GM12873 (cell line): ENCODE data around the gene GAP43.
A peak's percentile ranks its signal among the peaks of the same experiment; 100 is the strongest.

Experiments used
- TF ChIP-seq, protein P1 (sequence below): IDR thresholded peaks from 2 replicates; pipeline ENCODE4 v1.5.1; 2012; ENCODE audit warnings: low read depth, mild to moderate bottlenecking, moderate library complexity, low read length, control low read depth; ENCODE audit not compliant: insufficient read depth; ENCODE audit errors: missing control alignments

Gene GAP43

DNA sequence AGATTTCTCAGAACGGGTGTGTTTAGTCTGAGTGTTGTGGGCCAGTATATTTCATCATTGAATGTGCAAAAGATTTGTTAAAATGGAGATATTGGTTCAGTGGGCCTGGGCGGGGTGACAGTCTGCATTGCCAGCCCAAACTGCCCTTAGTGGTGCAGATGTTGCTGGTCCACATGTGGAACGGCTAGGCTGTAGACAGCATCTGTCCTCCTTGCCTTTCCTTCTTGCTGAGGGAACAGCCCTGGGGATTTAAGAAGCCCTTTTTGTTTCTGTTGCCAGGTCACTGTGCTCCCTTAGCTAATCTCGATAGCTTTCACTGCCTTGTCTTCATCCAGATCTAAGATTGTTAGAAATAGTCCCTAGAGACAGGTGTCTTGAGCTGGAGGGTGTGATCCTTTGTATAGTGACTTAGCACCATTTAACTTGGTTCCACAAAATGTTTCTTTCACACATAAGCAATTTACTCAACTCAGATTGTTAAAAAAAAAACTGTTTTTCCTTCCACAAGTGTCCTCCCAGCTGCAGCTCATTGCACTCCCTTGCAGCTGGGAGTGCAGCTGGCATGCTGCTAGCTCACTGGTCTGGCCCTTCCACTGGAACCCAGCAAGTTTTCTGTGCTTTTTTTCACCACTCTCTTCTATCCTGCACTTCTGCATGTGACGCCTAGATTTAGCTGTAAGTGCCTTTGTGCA is 37.5 kb downstream of the GAP43 start:
- TF ChIP-seq, protein P1, sequence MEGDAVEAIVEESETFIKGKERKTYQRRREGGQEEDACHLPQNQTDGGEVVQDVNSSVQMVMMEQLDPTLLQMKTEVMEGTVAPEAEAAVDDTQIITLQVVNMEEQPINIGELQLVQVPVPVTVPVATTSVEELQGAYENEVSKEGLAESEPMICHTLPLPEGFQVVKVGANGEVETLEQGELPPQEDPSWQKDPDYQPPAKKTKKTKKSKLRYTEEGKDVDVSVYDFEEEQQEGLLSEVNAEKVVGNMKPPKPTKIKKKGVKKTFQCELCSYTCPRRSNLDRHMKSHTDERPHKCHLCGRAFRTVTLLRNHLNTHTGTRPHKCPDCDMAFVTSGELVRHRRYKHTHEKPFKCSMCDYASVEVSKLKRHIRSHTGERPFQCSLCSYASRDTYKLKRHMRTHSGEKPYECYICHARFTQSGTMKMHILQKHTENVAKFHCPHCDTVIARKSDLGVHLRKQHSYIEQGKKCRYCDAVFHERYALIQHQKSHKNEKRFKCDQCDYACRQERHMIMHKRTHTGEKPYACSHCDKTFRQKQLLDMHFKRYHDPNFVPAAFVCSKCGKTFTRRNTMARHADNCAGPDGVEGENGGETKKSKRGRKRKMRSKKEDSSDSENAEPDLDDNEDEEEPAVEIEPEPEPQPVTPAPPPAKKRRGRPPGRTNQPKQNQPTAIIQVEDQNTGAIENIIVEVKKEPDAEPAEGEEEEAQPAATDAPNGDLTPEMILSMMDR, result no peak

DNA sequence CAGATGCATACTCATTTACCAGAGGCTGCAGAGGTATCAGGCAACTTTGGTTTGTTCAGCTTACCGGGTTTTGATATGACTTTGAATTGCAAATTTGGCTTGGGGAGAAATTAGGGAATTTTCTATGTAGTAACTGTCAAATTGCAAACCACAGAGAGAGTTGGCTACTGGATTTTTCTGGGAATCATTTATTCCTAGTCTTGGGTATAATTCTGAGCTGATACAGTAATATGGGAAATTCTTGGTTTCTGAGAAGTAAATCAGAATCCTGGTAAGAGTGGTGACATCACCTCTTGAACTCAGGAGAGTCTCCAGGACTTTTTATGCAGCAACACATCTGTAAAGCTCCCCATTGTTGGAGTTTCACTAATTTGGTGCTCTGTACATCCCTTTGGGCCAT is 39.0 kb downstream of the GAP43 start:
- TF ChIP-seq, protein P1, result no peak

DNA sequence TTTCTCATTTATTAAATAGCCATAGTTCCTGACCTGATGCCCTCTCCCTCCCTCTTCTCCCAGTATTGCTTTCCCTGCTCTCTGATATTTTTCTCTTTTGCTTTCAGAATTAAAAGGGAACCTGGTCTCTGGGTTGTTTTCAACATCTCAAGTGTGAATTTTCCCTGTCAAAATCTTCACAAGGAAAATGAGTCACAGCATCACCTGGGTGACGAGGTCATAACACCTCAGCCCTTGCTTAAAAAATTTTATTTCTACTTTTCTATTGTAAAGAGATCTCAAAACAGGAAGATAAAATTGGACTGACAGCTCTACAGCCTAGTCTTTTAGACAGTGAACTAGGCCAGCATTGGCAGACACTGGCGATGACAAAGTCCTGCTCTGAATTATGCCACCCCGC is 40.1 kb downstream of the GAP43 start:
- TF ChIP-seq, protein P1, result no peak

DNA sequence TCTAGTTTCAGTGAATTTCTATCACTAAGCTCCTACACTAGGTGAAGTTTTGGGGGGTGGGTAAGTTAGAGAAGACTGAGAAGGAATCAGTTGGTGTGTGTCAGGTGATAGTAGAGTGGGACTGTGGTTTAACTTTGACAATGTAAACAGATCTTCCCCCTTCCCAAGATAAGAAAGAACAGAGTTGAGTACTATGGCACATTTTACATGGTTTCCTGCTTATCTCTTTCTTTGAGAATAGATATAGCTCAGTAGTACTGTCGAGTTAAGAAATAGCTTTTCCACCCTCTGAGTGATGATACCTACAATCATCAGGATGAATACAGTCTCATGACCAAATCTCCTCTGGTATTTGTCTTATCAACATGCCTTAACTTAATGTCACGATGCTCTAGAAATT is 42.8 kb downstream of the GAP43 start:
- TF ChIP-seq, protein P1, result no peak

DNA sequence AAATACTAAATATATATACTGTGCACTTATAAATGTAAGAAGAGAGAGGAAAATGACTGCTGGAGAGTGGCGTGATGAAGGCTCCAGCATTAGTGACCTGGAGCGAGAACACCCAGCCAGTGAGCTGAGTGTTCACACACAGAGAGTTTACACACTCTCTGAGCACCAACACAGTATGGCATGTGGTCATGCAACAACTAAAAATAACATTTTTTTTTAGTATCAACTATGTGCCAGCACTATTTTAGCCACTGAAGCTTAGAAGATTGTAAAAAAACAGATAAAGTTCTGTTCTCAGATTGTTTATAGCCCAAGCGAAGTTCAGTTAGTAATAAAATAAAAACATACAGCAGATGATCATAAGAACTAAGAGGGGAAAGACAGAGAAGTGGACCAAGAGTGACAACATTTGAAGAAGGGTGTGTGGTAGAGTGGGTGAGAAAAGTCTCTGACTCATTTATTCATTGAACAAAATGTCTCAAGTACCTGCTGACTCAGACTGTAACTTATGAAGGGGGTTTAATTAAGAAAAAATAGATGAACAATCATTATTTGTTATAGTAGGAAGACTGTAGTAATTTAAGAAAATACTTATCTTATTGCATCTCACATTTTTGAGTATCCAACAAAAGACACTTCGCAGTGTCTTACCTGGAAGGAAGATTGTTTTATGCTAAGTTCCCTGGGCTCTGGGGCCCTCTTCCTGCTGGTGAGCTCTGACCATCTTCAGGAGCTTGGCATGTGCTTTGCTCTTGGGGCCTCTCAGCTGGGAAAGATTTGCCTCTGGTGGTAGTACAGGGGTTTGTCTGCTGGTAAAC is 43.8 kb downstream of the GAP43 start:
- TF ChIP-seq, protein P1, result no peak

DNA sequence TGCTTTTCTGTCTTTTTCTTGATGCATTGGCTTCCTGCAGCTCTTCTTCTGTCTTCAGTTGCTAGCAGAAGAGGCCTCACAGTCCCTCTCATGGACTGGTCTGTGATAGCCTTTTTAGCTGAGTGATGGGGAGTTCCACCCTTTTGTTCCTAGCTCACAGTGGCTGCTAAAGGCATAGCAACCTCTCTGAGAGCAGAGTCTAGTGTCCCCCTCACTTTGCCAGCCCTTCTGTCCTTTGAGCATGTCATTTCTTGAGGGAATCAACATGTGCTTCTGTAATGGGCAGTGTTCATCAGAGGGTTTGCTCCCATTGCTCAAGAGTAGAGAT is 44.4 kb downstream of the GAP43 start:
- TF ChIP-seq, protein P1, result peak; percentile 8

DNA sequence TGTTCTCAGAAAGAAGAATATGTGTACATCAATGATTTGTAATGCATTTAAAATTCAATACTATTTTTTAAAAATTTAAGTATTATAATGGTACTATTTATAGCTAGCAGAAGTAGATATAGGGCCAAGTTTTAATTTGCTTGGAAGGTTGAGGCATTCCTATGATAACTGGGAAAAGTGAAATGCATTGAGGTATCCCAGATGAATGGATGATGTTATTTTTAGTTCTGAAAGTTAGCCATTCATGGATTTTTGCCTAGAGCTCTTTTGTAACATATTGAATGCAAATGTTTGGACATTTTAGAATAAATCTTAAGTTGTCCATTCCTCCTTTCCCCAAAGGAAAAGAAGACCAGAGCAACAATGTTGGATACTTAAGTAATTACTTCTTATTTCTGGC is 47.6 kb downstream of the GAP43 start:
- TF ChIP-seq, protein P1, result no peak
